G401.6 (cell line): ENCODE results near the gene EED.
"Not testable (repeated sequence)": the region's sequence is repeated elsewhere in the genome, so short reads cannot be mapped to it uniquely, and the experiment has no call there.

ENCODE experiments used
- FAIRE-seq: peaks from 2 replicates; lab custom pipeline; 2012; peaks lifted over from hg19 to GRCh38; lab: Jason Lieb, UNC

Gene EED

GRCh38 chr11:86291466-86292262, 47.1 kb downstream of the EED start:
- FAIRE-seq: peak; percentile 75

DNA sequence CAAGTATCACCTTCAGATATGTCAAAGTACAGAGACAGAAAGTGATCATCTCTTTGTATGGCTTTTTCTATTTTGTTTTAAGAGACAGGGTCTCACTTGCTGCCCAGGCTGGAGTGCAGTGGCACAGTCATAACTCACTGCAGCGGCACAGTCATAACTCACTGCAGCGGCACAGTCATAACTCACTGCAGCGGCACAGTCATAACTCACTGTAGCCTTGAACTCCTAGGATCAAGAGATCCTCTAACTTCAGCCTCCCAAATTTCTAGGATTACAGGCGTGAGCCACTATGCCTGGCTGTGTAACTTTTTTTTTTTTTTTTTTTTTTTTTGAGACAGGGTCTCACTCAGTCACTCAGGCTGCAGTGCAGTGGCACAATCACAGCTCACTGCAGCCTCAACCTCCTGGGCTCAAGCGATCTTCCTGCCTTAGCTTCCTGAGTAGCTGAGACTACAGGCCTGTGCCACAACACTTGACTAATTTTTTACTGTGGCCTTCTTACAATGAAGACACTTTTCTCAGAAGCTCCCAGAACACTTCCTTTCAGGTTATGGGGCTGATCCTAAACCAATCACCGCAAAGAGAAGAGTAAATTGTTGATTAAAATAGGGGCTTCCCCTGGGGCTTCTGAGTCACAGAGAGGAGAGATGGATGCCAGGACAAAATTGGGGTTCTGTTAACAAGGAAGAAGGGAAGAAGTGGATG, 48.5 kb downstream of the EED start:
- FAIRE-seq: no peak

- no peak for FAIRE-seq
Measured at GRCh38 chr11:86294026-86294425, 49.5 kb downstream of the EED start.

- FAIRE-seq: no peak
Measured at GRCh38 chr11:86301742-86302091, 57.2 kb downstream of the EED start.

GRCh38 chr11:86302092-86302793, 57.7 kb downstream of the EED start, which contains the start of gene HIKESHI:
TSS of gene HIKESHI (plus strand) at chr11:86302240. CDS start at chr11:86302449, 209 bp downstream.
- FAIRE-seq: peak; percentile 98

DNA sequence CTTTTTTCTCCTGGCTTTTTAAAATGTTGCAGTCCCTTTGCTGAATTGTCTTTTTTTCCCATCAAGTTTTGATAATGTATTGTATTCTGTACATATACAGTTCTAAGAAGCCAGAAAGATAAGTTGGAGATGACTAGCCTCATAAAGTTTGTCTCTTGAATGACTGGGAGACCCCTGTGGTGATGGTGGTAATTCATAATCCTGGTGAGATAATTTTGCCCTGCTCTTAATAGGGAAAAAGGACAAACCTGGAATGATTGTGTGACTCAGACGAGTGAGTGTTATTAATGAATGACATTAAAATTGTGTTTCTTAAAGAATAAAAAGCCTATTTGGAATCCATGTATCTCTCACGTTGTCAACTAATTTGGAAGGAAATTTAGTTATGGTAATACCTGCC, 58.7 kb downstream of the EED start:
- FAIRE-seq: no peak

GRCh38 chr11:86308710-86309109, 64.2 kb downstream of the EED start:
- FAIRE-seq: not testable (repeated sequence)

GRCh38 chr11:86313793-86314192, 69.2 kb downstream of the EED start:
- FAIRE-seq: no peak

DNA sequence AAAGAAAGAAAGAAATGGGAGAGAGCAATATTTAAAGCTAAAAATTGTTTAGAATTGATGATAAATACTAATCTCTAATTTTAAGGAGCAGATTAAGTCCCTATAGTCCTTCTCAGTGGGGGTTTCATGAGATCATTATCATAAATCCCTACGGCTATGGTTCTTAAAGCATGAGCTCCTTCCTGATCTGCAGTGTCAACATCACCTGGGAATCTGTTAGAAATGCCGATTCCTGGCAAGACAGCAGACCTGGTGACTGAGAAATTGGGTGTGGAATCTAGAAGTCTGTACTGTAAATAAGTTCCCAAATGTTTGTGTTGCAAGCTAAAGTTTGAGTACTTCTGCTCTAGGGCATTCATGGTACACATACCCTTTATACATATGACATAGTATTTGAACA, 70.1 kb downstream of the EED start:
- FAIRE-seq: no peak
